Measurements from ENCODE around the gene RAB13. TPM values are rescaled to one million over a fixed set of nuclear protein-coding genes. Genes with fewer than 3 reads are reported as not detected.
A peak's percentile ranks its signal among the peaks of the same experiment; 100 is the strongest.

The RAB13 gene
- total RNA-seq, 1 donor from 2014 or later = 49.1 TPM

- ChIA-PET CTCF (interaction anchor here (0.8 to 4.0 kb wide), 9 partner anchors 19 to 147 kb away, joined by 3 to 46 read pairs (median 8); partner anchors contain the start of genes CREB3L4, RAB13 and SLC39A1), POLR2A (interaction anchor here (0.8 to 5.8 kb wide), 32 partner anchors 10 to 1228 kb away, joined by 3 to 234 read pairs (median 8); partner anchors contain the start of genes CHTOP, CREB3L4, CRTC2 and GATAD2B)
- intact Hi-C loops (cut with micrococcal nuclease) = loop anchor here (1.0 to 5.0 kb wide), 3 partner anchors 21 to 663 kb away; partner anchors contain the start of gene ADAR
- Mint-ChIP-seq H3K4me3 (peak overlapping the region; percentile 90), H3K36me3 (ENCODE audit: low read depth) (peaks cover 79% of the 10 kb centered on the region), H3K27me3 (no peaks in the 10 kb centered on the region), H3K27ac (peak overlapping the region; percentile 96), H3K4me1 (peaks cover 61% of the 10 kb centered on the region), H3K9me3 (no peaks in the 10 kb centered on the region)
- TF ChIP-seq CTCF (IDR thresholded peaks at IDR 0.05) = no peak
- ATAC-seq (ENCODE audit: low read depth) (no peak), DNase-seq (no peak)
Observed at GRCh38 chr1:153944827-153945117, 41.4 kb downstream of the RAB13 start.

- DNase-seq = no peak
- POLR2A ChIA-PET = interaction anchor here (0.6 to 5.8 kb wide), 32 partner anchors 9 to 1229 kb away, joined by 3 to 234 read pairs (median 8); partner anchors contain the start of genes CHTOP, CREB3L4, CRTC2 and GATAD2B
- Mint-ChIP-seq H3K27ac (peak overlapping the region; percentile 96), H3K27me3 (no peaks in the 10 kb centered on the region), H3K4me1 (peaks cover 57% of the 10 kb centered on the region), H3K36me3 (ENCODE audit: low read depth) (peaks cover 81% of the 10 kb centered on the region), H3K4me3 (peak overlapping the region; percentile 90), H3K9me3 (no peaks in the 10 kb centered on the region)
- no peak for ATAC-seq (ENCODE audit: low read depth)
- CTCF ChIA-PET = interaction anchor here (0.8 to 4.0 kb wide), 7 partner anchors 19 to 123 kb away, joined by 4 to 46 read pairs (median 13); partner anchors contain the start of genes CREB3L4, RAB13 and SLC39A1
- TF ChIP-seq CTCF (IDR thresholded peaks at IDR 0.05) = no peak
- intact Hi-C loops (cut with micrococcal nuclease) = no loop called here
Observed at GRCh38 chr1:153944005-153944826, 41.9 kb downstream of the RAB13 start.

GRCh38 chr1:153942766-153943549 is 43.2 kb downstream of the RAB13 start:
- CTCF ChIA-PET = no interaction called here

GRCh38 chr1:153941826-153942725 is 44.1 kb downstream of the RAB13 start:
- peak overlapping the region; percentile 18 for H3K27ac Mint-ChIP-seq
- CTCF ChIA-PET = no interaction called here

More at GRCh38 chr1:153942766-153943549, 43.2 kb downstream of the RAB13 start:
- peaks cover 77% of the 10 kb centered on the region for H3K36me3 Mint-ChIP-seq (ENCODE audit: low read depth)
- no peaks in the 10 kb centered on the region for H3K9me3 Mint-ChIP-seq
- H3K27ac Mint-ChIP-seq = peak overlapping the region; percentile 30
- no peak for ATAC-seq (ENCODE audit: low read depth)
- TF ChIP-seq CTCF (IDR thresholded peaks at IDR 0.05) = no peak
- H3K4me1 Mint-ChIP-seq = peaks cover 46% of the 10 kb centered on the region
- DNase-seq = no peak
- POLR2A ChIA-PET = interaction anchor here (0.6 to 5.8 kb wide), 8 partner anchors 14 to 286 kb away, joined by 3 to 181 read pairs (median 4); partner anchors contain the start of genes CREB3L4, CRTC2, GATAD2B and JTB
- H3K27me3 Mint-ChIP-seq = no peaks in the 10 kb centered on the region
- H3K4me3 Mint-ChIP-seq = no peak overlapping the region
- intact Hi-C loops (cut with micrococcal nuclease) = no loop called here

More at GRCh38 chr1:153941826-153942725, 44.1 kb downstream of the RAB13 start:
- intact Hi-C loops (cut with micrococcal nuclease) = no loop called here
- TF ChIP-seq CTCF (IDR thresholded peaks at IDR 0.05) = no peak
- Mint-ChIP-seq H3K27me3 (no peaks in the 10 kb centered on the region), H3K4me3 (no peak overlapping the region), H3K9me3 (no peaks in the 10 kb centered on the region), H3K36me3 (ENCODE audit: low read depth) (peaks cover 78% of the 10 kb centered on the region), H3K4me1 (peaks cover 39% of the 10 kb centered on the region)
- DNase-seq (no peak), ATAC-seq (ENCODE audit: low read depth) (no peak)
- POLR2A ChIA-PET = interaction anchor here (0.8 to 5.4 kb wide), 4 partner anchors 17 to 25 kb away, joined by 3 to 181 read pairs (median 8); partner anchors contain the start of genes CREB3L4, CRTC2 and GATAD2B

Measured in activated B cell treated with CpG ODN at 0.5 μM for 24 hours (primary cell).